Measurements from ENCODE around the gene HOXA1.

The HOXA1 gene

GRCh38 chr7:27138472-27138871 lies 42.7 kb upstream of the HOXA1 start:
- no peak for ATAC-seq
- no peak for TF ChIP-seq ZFP3 (CRISPR knock-in tag; IDR thresholded peaks at IDR 0.05)
- no peak for TF ChIP-seq SNAI2 (CRISPR knock-in tag; IDR thresholded peaks at IDR 0.05)
- TF ChIP-seq RARB (CRISPR knock-in tag; IDR thresholded peaks at IDR 0.05) = no peak
- no peak for TF ChIP-seq CREB5 (CRISPR knock-in tag; IDR thresholded peaks at IDR 0.05; ENCODE audit: low read depth)
- no peak for TF ChIP-seq ZFP30 (CRISPR knock-in tag; IDR thresholded peaks at IDR 0.05)
- no peak for TF ChIP-seq BACH2 (CRISPR knock-in tag; IDR thresholded peaks at IDR 0.05; ENCODE audit: borderline replicate concordance)
- no peak for TF ChIP-seq GLIS3 (CRISPR knock-in tag; IDR thresholded peaks at IDR 0.05)
- no peak for TF ChIP-seq TSHZ2 (CRISPR knock-in tag; IDR thresholded peaks at IDR 0.05)
- TF ChIP-seq OSR1 (CRISPR knock-in tag; IDR thresholded peaks at IDR 0.05) = no peak
- no peak for TF ChIP-seq ZNF70 (CRISPR knock-in tag; IDR thresholded peaks at IDR 0.05)
- no peak for TF ChIP-seq POU6F1 (CRISPR knock-in tag; IDR thresholded peaks at IDR 0.05; ENCODE audit: borderline replicate concordance, low read depth)
- TF ChIP-seq ZNF8 (CRISPR knock-in tag; IDR thresholded peaks at IDR 0.05) = no peak

GRCh38 chr7:27137640-27138315 lies 42.0 kb upstream of the HOXA1 start:
- no peak for TF ChIP-seq ISL1 (CRISPR knock-in tag; IDR thresholded peaks at IDR 0.05)
- TF ChIP-seq TCF4 (CRISPR knock-in tag; IDR thresholded peaks at IDR 0.05; ENCODE audit: borderline replicate concordance) = no peak
- no peak for TF ChIP-seq CSDC2 (CRISPR knock-in tag; IDR thresholded peaks at IDR 0.05)
- TF ChIP-seq OSR1 (CRISPR knock-in tag; IDR thresholded peaks at IDR 0.05) = no peak
- no peak for TF ChIP-seq BACH2 (CRISPR knock-in tag; IDR thresholded peaks at IDR 0.05; ENCODE audit: borderline replicate concordance)
- TF ChIP-seq ESRRG (CRISPR knock-in tag; IDR thresholded peaks at IDR 0.05) = no peak
- TF ChIP-seq ZNF70 (CRISPR knock-in tag; IDR thresholded peaks at IDR 0.05) = no peak
- no peak for TF ChIP-seq CSRNP3 (CRISPR knock-in tag; IDR thresholded peaks at IDR 0.05)
- TF ChIP-seq TOX (CRISPR knock-in tag; IDR thresholded peaks at IDR 0.05; ENCODE audit: borderline replicate concordance) = no peak
- TF ChIP-seq ZNF565 (CRISPR knock-in tag; conservative IDR thresholded peaks at IDR 0.05; ENCODE audit: low read depth) = no peak
- no peak for TF ChIP-seq POU6F1 (CRISPR knock-in tag; IDR thresholded peaks at IDR 0.05; ENCODE audit: borderline replicate concordance, low read depth)
- TF ChIP-seq ZNF8 (CRISPR knock-in tag; IDR thresholded peaks at IDR 0.05) = no peak
- no peak for TF ChIP-seq SNAI2 (CRISPR knock-in tag; IDR thresholded peaks at IDR 0.05)
- no peak for ATAC-seq

- TF ChIP-seq CSDC2 (CRISPR knock-in tag; IDR thresholded peaks at IDR 0.05) = no peak
- no peak for ATAC-seq
Measured at GRCh38 chr7:27134392-27134791, 38.6 kb upstream of the HOXA1 start.
